HK-2 (cell line): Measurements from ENCODE around the gene ASAP2.

ENCODE experiments used
- DNase-seq: peaks from one replicate; pipeline ENCODE4 v3.0.0-alpha.2; 2018; ENCODE audit not compliant: unreplicated experiment

The ASAP2 gene

DNA sequence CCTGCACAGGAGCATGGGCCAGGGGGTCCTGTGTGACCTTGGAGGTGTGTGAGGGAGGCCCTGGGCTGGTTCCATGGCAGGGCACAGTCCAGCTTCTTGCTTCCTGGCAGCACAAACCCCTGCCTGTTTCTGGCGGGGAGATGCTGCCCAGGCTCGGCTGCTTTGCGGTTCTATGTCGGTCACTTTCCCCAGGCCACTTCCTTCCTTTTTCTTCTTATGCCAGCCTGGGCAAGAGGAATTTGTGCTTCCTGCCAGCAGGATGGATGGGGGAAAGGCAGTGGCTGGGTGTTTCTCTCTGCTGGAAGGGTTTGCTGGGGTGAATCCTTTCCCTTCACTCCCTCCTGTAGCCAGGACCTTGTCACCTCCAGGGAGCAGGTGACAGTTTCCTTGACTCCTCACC is 24.3 kb downstream of the ASAP2 start:
- DNase-seq = peak; percentile 44

DNA sequence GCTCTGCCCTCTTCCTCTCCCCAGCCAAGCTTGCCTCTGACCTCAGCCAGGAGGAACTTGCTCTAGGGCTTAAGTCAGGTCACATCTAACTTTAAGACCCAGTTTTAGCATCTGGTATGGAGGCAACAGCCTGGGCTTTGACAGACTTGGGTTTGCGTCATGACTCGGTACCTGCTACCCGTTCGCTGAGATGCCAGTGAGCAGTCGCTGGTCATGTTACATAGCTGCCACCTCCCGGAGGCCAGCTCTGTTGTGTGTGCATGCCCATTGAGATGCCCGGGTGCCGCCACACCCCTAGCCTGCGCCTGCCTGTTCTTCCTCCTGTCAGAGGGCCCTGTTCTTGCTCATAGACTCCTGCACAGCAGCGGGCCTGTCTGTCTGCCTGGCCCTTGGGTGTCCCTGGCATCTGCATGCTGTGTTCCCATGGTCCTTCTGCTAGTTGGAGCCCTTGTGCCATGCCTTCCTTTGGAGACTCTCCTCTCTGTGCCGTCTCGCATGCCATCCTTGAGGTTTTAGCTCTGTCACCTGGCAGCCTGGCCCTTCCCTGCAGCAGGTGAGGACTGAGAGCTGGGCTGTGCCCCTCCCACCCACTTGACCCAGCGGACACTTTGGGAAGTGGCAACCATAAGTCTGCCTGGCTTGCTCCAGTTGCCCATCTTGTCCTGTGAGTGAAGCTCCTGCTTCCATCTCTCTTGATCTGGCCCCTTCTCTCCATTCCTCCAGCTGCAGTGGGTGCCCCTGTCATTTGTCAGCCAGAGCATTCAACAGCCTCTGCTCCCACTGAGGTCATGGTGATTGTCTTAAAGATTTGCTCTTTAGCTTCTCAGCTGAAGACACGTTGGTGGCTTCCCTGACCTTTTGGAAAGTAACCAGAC is 24.9 kb downstream of the ASAP2 start:
- no peak for DNase-seq

DNA sequence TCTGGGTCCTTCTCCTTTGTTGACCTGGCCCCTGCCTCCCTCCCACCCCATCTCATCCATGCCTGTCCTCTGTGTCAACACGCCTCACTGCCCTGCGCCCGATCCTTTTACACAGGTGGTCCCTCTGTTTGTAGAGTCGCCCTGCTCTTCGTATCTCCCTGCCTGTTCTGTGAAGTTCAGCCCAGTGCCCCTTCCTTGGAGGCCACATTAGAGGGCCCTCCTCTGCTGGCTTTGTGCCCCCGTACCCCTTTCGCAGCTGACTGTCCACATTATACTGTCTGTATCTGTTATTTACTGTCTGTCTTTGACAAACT is 25.5 kb downstream of the ASAP2 start:
- no peak for DNase-seq

DNA sequence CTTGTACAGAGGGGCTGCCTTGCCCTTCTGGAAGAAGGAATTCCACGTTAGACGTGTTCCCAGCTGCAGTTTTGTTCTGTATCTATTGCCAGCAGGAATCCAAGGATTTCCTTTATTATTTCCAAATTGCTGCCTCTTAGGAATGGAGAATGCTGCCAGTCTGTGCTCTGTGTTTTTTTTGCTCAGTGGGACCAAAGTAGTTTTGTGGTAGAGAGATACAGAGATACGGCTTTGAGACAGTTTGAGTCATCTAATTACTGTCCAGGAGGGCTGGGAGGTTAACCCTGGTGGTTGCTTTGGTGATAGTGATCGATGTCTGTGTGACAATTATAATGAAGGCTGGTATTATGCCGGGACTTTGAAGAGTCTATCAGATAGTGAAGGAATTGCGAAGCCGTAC is 26.3 kb downstream of the ASAP2 start:
- no peak for DNase-seq

DNA sequence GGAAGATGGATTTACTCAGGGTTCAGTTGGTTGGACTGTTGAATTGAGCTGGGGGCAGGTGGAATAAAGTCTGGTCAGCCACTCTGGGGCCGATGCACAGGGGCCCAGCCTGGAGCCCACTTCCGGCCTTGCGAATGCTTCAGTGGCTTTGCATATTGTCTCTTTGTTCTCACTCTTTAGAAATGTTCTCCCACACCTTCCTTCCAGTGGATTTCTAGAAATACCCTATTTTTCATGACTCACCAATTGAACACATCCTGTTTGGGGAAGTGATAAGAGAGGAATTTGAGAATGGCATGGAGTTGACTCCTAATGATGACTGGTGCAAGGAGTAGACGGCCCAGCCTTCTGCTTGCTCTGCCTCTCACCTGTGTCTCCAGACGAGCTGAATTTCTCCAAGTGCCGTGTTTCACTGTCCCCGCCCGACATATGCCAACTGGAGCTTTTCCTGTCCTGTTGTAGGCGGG is 28.1 kb downstream of the ASAP2 start:
- peak; percentile 79 for DNase-seq

- DNase-seq = peak; percentile 59
Measured at GRCh38 chr2:9235147-9236044, 28.8 kb downstream of the ASAP2 start.

DNA sequence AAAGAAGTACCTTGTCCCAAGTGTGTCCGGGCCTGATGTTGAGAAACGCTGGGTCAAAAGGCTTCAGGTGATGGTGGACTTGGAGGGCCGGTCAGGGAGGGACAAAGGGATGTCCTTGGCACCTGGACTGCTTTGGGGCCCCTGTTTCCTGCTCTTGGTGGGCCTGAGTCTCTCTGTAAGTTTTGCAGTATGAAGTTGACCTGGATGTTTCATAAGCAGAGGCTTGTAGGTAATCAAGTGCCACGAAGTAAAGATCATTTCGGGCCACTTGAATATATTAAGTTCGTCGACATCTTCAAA is 29.4 kb downstream of the ASAP2 start:
- DNase-seq = no peak

DNA sequence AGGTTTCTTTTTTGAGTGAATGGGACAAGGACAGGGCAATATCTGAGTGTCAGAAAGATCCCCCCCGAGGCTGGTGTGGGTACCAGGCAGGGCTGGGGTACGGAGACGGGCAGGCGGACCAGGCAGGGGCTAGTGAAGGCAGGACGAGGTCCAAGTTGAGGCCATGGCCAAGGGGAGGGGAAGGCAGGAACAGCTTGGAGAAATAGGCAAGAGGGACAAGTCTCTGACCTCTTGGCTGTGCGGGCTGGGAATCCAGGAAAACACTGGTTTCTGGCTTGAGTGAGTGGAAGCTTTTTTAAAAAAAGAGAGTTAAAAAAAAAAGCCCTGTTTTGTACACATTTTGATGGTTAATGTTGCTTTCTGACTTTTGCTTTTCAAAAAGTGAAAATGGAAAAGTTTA is 30.3 kb downstream of the ASAP2 start:
- no peak for DNase-seq

GRCh38 chr2:9237831-9238230 is 31.2 kb downstream of the ASAP2 start:
- DNase-seq = no peak

DNA sequence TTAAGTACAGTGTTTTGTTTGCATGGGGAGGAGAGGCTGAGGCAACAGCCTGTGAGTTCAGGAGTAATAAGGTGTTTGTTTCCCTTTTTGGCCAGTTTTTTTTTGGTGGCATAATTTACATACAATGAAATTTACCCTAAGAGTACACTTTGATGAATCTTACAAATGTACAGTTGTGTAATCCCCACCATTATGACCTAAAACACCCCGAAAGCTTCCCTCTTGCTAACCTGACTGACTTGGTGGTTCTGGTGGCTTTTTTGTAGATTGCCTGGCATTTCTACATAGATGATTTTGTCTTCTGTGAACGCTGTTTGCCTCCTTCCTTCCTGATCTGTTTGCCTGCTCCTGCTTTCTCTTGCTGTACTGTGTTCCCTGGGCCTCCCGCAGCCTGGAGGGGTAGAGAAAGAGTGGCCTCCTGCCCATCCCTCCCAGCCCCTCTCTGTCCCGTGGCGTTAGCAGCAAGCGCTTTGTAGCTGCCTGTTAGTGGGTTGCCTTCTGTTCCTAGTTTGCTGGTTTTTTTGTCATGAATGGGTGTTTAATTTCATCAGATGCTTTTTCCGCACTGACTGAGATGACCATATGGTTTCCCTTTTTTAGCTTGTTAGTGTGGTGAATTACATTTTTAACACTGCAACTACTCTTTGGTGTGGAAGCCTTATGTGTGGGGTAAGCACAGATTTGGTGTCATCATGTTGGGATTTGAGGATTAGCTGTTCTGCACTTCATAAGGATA is 32.1 kb downstream of the ASAP2 start:
- no peak for DNase-seq

- no peak for DNase-seq
Measured at GRCh38 chr2:9239616-9240015, 33.0 kb downstream of the ASAP2 start.

- no peak for DNase-seq
Measured at GRCh38 chr2:9240745-9241144, 34.1 kb downstream of the ASAP2 start.

DNA sequence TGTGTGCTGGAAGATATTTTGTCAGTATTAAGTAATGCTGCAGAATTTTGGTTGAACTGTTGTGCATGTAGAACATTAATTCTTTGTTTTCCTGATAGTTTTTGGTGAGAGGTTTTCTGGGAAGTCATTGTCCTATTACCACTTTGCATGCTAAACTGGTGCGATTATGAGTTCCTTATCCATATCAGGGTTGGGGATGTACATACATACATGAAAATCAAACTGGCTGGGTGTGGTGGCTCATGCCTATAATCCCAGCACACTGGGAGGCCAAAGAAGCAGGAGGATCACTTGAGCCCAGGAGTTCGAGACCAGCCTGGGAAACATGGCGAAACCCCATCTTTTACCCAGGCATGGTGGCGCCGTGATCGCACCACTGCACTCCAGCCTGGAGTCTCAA is 34.6 kb downstream of the ASAP2 start:
- DNase-seq = no peak

- no peak for DNase-seq
Measured at GRCh38 chr2:9243357-9243756, 36.7 kb downstream of the ASAP2 start.

- DNase-seq = no peak
Measured at GRCh38 chr2:9244985-9245544, 38.5 kb downstream of the ASAP2 start.

DNA sequence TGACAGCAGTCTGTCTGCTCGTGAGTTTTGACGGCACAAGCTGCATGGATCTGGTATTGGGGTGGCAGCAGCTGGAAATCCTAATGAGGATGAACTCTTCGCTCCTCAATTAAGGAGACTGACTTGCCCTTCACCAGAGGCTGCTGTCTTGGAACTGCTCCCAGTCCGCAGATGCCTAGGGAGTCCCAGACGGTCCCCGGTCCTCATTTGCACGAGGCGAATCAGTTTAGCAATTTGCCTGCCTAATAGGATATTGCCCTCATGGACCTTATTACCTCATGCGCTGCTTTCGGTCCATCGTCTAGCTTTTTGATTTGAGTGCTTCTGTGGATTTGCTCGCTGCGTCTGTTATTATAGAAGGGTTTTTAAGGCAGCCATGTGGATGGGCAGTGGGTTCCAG is 40.6 kb downstream of the ASAP2 start:
- no peak for DNase-seq

DNA sequence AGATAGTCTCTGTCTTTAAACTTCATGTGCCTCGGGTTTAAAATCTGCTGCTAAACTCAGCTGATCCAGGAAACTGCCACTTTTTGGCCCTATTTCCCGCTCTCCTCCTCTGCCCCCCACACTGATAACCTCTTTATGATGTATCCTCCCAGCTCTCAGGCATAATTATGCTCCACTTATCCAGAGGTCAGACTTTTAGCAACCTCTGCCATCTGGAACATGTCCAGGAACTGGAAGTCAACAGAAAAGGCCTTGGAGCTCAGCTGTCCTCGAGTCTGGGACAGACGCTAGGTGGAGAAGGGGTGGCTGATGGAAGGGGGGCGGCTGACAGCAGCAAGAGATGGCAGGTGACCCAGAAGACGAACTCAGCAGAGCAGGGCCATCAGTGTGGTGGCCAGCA is 41.2 kb downstream of the ASAP2 start:
- no peak for DNase-seq

GRCh38 chr2:9248363-9248762 is 41.8 kb downstream of the ASAP2 start:
- DNase-seq = no peak

DNA sequence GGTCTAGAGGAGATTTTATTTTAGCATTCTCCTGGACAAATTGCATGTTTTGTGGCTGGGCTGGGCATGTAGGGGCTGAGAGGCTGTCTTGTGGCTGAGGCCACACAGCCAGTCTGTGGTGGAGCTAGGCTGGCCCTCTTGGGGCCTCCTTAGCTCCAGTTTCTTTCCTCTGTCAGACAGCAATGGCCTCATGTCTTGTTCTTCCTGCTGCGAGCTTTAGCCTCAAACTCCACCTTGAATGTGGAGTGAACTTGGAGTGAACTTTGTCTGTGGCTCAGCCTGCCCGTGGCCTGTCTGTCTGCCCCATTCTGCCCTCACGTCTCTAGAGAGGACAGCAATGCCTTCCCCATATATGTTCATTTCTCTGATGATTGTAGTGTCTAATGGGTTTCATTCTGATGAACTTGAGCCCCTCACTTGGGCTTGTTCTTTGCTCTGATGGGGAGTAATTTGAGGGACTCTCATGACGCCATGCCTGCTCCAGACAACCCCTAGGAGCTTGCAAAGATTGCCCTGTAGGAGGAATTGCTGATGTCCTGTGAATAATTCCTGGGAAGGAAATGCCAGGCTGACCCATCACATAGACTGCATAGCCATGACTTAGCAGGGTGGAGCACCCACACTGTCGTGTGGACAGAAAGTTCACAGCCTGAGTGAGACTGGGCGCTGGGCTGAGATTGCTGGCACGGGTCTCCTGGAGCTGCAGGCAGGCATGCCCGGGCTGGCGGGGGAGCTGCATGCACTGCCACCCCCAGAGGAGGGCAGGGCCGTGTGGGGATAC is 42.6 kb downstream of the ASAP2 start:
- DNase-seq = no peak

- no peak for DNase-seq
Measured at GRCh38 chr2:9250091-9250490, 43.5 kb downstream of the ASAP2 start.

GRCh38 chr2:9250498-9251153 is 44.0 kb downstream of the ASAP2 start:
- DNase-seq = no peak
